T1000 (cell line): ENCODE measurements around the gene SEMA3F.

ENCODE experiments used
- DNase-seq: peaks from one replicate; lab custom pipeline; 2025; ENCODE audit warnings: mixed read lengths; lab: John Stamatoyannopoulos, UW

The SEMA3F gene

GRCh38 chr3:50235716-50236483, 80.8 kb downstream of the SEMA3F start, which contains the start of gene GNAI2:
GNAI2 (plus strand) TSS chr3:50236204; CDS start chr3:50236336, 132 bp downstream.
- peak; percentile 99 for DNase-seq

- DNase-seq: no peak
These were observed 81.5 kb downstream of the SEMA3F start for GRCh38 chr3:50236484-50237132.

GRCh38 chr3:50237133-50237651, 82.1 kb downstream of the SEMA3F start:
- no peak for DNase-seq

- peak; percentile 57 for DNase-seq
These were observed 82.8 kb downstream of the SEMA3F start for GRCh38 chr3:50237754-50238548.

- DNase-seq: no peak
These were observed 83.5 kb downstream of the SEMA3F start for GRCh38 chr3:50238549-50239026.
